ENCODE data around the gene C5orf34. TPM values are rescaled to one million over a fixed set of nuclear protein-coding genes. Genes with fewer than 3 reads are reported as not detected.

C5orf34 gene
- total RNA-seq, 1 donor from 2014 or later, result 4.9 TPM

- TF ChIP-seq CTCF (IDR thresholded peaks at IDR 0.05; ENCODE audit: unreplicated experiment), result no peak
- no peaks in the 10 kb centered on the region for H3K27me3 Mint-ChIP-seq
- no peaks in the 10 kb centered on the region for H3K9me3 Mint-ChIP-seq (ENCODE audit: low read depth)
- no peaks in the 10 kb centered on the region for H3K4me1 Mint-ChIP-seq (ENCODE audit: low read depth)
- H3K36me3 Mint-ChIP-seq (ENCODE audit: insufficient read depth), result no peaks in the 10 kb centered on the region
- H3K4me3 Mint-ChIP-seq (ENCODE audit: low read depth), result no peak overlapping the region
- H3K27ac Mint-ChIP-seq, result no peak overlapping the region
- no peak for DNase-seq (ENCODE audit: low spot score, unreplicated experiment)
Observed at GRCh38 chr5:43491326-43491725, 23.6 kb downstream of the C5orf34 start.

- H3K27ac Mint-ChIP-seq, result no peak overlapping the region
- TF ChIP-seq CTCF (IDR thresholded peaks at IDR 0.05; ENCODE audit: unreplicated experiment), result no peak
- H3K4me1 Mint-ChIP-seq (ENCODE audit: low read depth), result peaks cover 9% of the 10 kb centered on the region
- DNase-seq (ENCODE audit: low spot score, unreplicated experiment), result no peak
- H3K36me3 Mint-ChIP-seq (ENCODE audit: insufficient read depth), result no peaks in the 10 kb centered on the region
- no peaks in the 10 kb centered on the region for H3K9me3 Mint-ChIP-seq (ENCODE audit: low read depth)
- H3K27me3 Mint-ChIP-seq, result no peaks in the 10 kb centered on the region
- no peak overlapping the region for H3K4me3 Mint-ChIP-seq (ENCODE audit: low read depth)
Observed at GRCh38 chr5:43486353-43486752, 28.6 kb downstream of the C5orf34 start.

GRCh38 chr5:43485406-43485805 is 29.5 kb downstream of the C5orf34 start:
- H3K9me3 Mint-ChIP-seq (ENCODE audit: low read depth), result no peaks in the 10 kb centered on the region
- no peaks in the 10 kb centered on the region for H3K27me3 Mint-ChIP-seq
- H3K27ac Mint-ChIP-seq, result no peak overlapping the region
- peaks cover 9% of the 10 kb centered on the region for H3K4me1 Mint-ChIP-seq (ENCODE audit: low read depth)
- TF ChIP-seq CTCF (IDR thresholded peaks at IDR 0.05; ENCODE audit: unreplicated experiment), result no peak
- no peak overlapping the region for H3K4me3 Mint-ChIP-seq (ENCODE audit: low read depth)
- H3K36me3 Mint-ChIP-seq (ENCODE audit: insufficient read depth), result no peaks in the 10 kb centered on the region
- DNase-seq (ENCODE audit: low spot score, unreplicated experiment), result no peak

- H3K27ac Mint-ChIP-seq, result peak overlapping the region; percentile 98
- no peaks in the 10 kb centered on the region for H3K9me3 Mint-ChIP-seq (ENCODE audit: low read depth)
- peak; percentile 77 for TF ChIP-seq CTCF (IDR thresholded peaks at IDR 0.05; ENCODE audit: unreplicated experiment)
- peak; percentile 73 for DNase-seq (ENCODE audit: low spot score, unreplicated experiment)
- no peaks in the 10 kb centered on the region for H3K27me3 Mint-ChIP-seq
- no peaks in the 10 kb centered on the region for H3K36me3 Mint-ChIP-seq (ENCODE audit: insufficient read depth)
- H3K4me3 Mint-ChIP-seq (ENCODE audit: low read depth), result peak overlapping the region; percentile 84
- H3K4me1 Mint-ChIP-seq (ENCODE audit: low read depth), result peaks cover 9% of the 10 kb centered on the region
Observed at GRCh38 chr5:43484106-43484849, 30.7 kb downstream of the C5orf34 start.

- Mint-ChIP-seq H3K36me3 (ENCODE audit: insufficient read depth) (no peaks in the 10 kb centered on the region), H3K27ac (peak within 1 kb of the TSS; percentile 98), H3K27me3 (no peaks in the 10 kb centered on the region), H3K4me3 (ENCODE audit: low read depth) (peak within 1 kb of the TSS; percentile 84), H3K4me1 (ENCODE audit: low read depth) (peaks cover 9% of the 10 kb centered on the region), H3K9me3 (ENCODE audit: low read depth) (no peaks in the 10 kb centered on the region)
- TF ChIP-seq CTCF (IDR thresholded peaks at IDR 0.05; ENCODE audit: unreplicated experiment), result no peak
- peak; percentile 69 for DNase-seq (ENCODE audit: low spot score, unreplicated experiment)
Observed at GRCh38 chr5:43483298-43484105, 31.4 kb downstream of the C5orf34 start, which contains the start of gene TMEM267. TMEM267 (minus strand) TSS chr5:43483865; CDS start chr5:43453969, 29,896 bp downstream.
